ENCODE results near the gene MORN1. TPM values are rescaled to one million over a fixed set of nuclear protein-coding genes. Genes with fewer than 3 reads are reported as not detected.
"Not testable (repeated sequence)": the region's sequence is repeated elsewhere in the genome, so short reads cannot be mapped to it uniquely, and the experiment has no call there.

MORN1 gene
- 3.3 and 4.8 TPM in 2 replicates for total RNA-seq

DNA sequence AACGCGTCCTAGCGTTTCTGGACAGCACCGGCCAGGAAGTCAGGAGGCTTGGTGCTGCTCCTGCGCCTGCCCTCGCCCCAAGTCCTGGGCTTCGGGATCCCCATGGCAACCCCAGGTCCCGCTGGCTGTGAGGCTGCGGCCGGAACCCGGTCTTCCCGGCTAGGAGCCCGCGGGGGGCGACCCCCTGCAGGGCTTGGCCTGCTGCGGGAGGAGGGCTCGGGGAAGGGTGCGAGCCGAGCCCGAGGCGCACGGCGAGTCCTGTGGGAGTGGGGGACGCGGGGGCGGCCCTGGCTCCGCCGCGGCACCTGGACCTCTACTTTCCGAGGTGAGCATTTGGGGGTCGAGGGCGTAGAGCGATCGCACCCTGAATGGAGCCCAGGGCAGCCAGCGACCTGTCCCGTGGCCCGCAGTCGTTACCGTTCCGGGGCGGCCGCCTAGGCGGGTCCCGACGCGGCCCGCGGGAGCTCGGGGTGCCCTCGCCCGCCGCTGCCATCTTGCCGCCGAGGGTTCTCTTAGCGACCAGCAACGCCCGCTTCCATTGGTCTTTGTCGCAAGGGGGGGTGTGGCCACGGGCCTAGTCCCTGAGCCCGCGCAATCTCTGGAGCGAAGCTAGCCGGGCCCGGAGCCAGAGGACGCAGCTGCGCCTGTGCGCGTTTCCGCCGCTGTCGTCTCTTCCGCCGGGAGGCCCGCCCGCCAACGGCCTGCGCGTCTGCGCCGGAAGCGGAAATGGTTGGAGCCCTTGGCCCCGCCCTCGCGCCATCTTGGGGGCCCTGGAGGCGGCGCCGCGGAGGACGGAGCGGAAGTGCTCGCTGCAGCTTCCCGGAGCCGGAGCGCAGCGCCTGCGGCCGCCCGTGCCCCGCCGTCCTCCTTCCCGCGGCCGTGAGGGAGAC is at the start of gene MORN1, which contains the start of gene RER1:
Gene MORN1 (minus strand): TSS at position 514 of the 890 bp plus-strand sequence. CDS start 21 bp downstream, at position 493.
Gene RER1 (plus strand): TSS at position 801 of the 890 bp plus-strand sequence. CDS start 3,950 bp downstream, outside the sequence.
- peak; percentile 99 for DNase-seq (ENCODE audit: low read depth in 2 of 2)

GRCh38 chr1:2440346-2440745 is 49.0 kb upstream of the MORN1 start:
- DNase-seq (ENCODE audit: low read depth in 2 of 2): not testable (repeated sequence)

- no peak for DNase-seq (ENCODE audit: low read depth in 2 of 2)
Measured at GRCh38 chr1:2439369-2439768, 48.0 kb upstream of the MORN1 start.

- no peak for DNase-seq (ENCODE audit: low read depth in 2 of 2)
Measured at GRCh38 chr1:2438641-2439040, 47.3 kb upstream of the MORN1 start.

DNA sequence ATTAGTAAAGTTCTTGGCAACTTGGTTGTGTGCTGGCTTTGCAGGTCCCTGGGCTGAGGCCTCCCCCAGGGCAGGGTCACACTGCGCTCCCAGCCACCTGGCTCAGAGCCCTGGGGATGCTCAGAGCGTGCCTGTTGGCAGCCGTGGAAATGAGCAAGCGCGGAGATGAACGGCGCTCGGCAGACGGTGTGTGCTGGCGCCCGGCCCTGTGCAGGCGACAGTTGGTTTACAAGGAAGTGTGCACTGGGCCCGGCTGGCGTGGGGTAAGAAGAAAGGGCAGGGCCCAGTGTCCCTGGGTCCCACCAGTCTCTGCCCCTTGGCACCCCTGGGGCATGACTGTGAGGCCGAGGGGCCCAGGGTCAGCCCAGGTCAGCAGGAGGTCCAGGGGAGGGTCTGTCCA is 46.7 kb upstream of the MORN1 start:
- no peak for DNase-seq (ENCODE audit: low read depth in 2 of 2)

DNA sequence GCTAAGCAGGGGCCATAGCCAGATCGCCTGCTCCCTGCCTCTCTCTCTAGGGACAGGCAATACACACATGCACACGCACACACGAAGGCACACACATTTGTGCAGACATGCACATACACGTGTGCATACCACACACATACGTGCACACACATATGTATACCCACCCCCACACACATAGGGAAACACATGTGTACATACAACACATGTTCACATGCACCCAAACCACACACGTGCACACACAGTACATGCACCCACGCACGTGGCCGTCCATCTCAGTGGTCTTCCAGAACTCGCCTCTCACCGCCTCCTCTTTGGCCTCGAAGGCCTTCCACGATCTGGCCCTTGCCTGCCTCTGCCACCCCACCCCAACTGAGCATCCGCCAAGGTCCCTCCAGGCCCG is 46.3 kb upstream of the MORN1 start:
- DNase-seq (ENCODE audit: low read depth in 2 of 2): no peak

GRCh38 chr1:2436876-2437275 is 45.5 kb upstream of the MORN1 start:
- DNase-seq (ENCODE audit: low read depth in 2 of 2): no peak

GRCh38 chr1:2435746-2436355 is 44.5 kb upstream of the MORN1 start:
- DNase-seq (ENCODE audit: low read depth in 2 of 2): no peak

DNA sequence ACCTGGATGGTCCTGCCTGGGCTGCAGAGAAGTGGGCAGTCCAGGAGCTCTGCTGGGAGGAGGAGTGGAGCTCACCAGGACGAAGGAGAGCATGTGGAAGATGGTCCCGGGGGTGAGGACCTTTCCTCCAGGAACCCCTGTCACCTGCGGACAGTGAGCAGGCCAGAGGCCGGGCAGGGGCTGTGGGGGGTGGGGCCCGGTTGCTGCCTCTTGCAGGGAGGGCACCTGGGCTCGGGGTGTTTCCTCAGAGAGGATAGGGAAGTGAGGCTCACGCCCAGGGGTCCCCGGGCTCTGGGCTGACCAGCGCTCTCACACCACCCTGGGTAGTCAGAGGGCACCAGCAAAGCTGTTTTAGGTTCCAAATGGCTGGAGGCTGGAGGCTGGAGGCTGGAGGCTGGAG is 43.7 kb upstream of the MORN1 start:
- no peak for DNase-seq (ENCODE audit: low read depth in 2 of 2)

GRCh38 chr1:2433936-2434655 is 42.7 kb upstream of the MORN1 start:
- DNase-seq (ENCODE audit: low read depth in 2 of 2): no peak

DNA sequence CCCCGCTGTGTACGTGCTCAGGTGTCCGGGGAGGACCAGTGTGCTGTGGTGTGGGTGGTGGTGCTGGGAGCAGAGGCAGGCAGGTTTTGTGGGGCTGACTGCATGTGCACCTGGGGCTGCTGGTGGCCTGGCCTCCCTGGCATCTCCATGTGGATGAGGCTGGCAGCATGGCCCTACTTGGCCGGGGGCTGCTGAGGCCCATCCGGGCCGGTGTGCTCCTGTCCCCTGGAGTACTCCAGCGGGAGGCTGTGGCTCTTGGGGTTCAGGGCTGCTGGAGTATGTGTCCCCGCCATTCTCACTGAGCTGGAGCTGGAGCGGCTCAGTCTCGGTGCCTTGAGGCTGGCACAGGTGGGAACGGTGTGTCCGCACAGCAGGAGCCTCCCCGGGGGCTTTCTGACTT is 41.8 kb upstream of the MORN1 start:
- no peak for DNase-seq (ENCODE audit: low read depth in 2 of 2)

GRCh38 chr1:2432441-2432844 is 41.1 kb upstream of the MORN1 start:
- no peak for DNase-seq (ENCODE audit: low read depth in 2 of 2)

DNA sequence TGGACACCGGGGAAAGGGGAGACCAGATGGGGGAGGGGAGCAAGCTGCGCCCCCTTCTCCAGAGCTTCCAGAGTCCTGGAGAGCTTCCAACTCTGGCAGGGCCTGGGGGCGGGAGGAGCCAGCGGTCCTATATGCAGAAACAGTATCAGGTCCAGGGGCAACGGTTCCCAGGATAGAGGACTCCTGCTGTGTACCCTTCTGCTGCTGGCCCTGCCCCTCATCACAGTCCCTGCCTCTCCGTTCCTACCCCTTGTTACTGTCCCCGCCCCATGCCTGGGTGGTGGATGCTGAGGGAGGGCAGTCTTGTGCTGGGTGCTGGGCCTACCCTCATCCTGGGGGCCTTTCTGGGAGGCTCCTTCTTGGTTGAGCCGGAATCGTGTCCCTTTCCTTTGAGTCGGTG is 40.2 kb upstream of the MORN1 start:
- DNase-seq (ENCODE audit: low read depth in 2 of 2): no peak

DNA sequence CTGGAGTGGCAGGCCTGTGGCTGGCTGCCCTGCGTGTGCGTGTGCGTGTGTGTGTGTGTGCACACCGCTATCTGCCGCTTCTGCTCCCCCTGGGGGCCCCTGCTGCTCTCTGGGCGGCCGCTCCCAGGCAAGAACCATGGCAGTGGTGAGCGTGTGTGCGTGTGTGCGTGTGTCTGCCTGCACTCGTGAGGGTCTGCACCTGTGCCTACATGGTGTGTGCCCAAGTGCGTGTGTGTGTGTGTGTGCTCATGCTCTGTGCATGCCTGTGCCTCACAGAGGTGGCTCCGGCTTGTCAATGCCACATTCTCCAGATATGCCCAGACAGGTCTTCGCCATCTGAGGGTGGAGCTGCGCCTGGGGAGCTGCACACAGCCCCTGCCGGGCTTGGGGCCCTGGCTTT is 39.7 kb upstream of the MORN1 start:
- no peak for DNase-seq (ENCODE audit: low read depth in 2 of 2)

DNA sequence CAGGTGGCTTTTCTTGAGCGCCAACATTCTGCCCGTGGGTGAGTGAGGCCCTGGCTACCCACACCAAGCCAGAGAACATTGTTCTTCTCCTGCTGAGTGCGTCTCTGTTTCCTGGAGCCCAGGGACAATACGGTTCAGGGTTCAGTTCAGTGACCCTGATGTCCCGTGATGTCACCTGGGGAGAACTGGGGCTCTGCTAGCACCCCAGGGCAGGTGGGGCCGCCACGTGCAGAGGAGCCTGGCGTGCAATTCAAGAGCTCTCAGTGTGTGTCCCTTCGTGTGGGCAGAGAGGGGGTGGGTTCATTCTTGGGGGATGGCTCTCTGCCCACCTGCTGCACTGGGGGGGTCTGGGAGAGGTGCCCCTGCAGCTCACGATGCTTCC is 39.2 kb upstream of the MORN1 start:
- no peak for DNase-seq (ENCODE audit: low read depth in 2 of 2)

GRCh38 chr1:2429780-2430591 is 38.6 kb upstream of the MORN1 start:
- no peak for DNase-seq (ENCODE audit: low read depth in 2 of 2)

DNA sequence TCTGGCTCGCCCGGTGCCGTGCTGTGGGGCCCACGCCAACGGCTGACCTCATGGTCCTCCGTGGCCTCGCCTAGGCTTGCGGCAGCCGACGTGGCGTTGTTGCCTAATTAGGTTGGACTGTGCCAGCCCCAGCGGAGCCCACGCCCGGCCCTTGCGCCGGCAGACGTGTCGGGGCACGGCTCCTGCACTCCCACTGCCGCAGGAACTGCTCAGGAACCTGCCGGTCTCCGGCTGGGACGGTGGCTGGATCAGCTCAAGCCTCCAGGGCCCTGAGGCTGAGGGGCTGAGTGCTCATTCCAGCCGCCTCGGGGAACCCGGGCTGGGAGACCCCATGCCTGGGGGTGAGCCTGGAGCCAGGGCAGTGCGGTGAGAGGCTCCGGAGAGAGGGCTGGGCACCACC is 37.1 kb upstream of the MORN1 start:
- no peak for DNase-seq (ENCODE audit: low read depth in 2 of 2)

GRCh38 chr1:2427976-2428375 is 36.6 kb upstream of the MORN1 start:
- no peak for DNase-seq (ENCODE audit: low read depth in 2 of 2)

GRCh38 chr1:2427051-2427450 is 35.7 kb upstream of the MORN1 start:
- no peak for DNase-seq (ENCODE audit: low read depth in 2 of 2)

GRCh38 chr1:2426540-2426939 is 35.2 kb upstream of the MORN1 start:
- no peak for DNase-seq (ENCODE audit: low read depth in 2 of 2)

DNA sequence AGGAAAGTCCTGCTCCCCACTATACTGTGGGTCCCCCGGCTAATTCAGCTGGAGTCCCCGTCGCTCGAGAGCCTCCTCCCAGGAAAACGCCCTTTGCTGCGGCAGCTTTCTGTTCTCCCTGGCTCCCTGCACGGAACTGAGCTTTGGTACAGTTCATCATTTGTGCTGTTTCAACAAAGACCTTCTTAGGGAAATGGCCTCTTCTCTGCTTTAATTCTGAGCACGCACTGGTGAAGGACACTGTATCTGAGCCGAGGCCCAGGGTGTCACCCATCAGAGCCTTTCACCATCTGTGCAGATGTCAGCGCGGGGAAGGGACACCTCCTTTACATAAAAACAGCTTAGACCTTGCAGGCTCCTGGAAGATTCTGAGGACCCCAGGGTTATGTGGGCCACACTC is 34.5 kb upstream of the MORN1 start:
- DNase-seq (ENCODE audit: low read depth in 2 of 2): no peak
